HCT116 (cell line): Measurements from ENCODE around the gene SNAI1.

Experiments used
- ATF3 ChIP-seq: IDR thresholded peaks from 2 replicates; pipeline ENCODE4 v1.6.1; 2012
- CEBPB ChIP-seq: IDR thresholded peaks from 2 replicates; pipeline ENCODE4 v1.6.1; 2012; ENCODE audit warnings: low read depth
- CTCF ChIP-seq, 3 experiments: fragments of 200-600 bp in 1 of 3; sonication (generic) in 1 of 3; IDR thresholded peaks in 2 of 3; conservative IDR thresholded peaks in 1 of 3; 2 replicates each; pipeline ENCODE4 v1.5.1; 2012 to 2017; ENCODE audit warnings: low read depth in 2 of 3, low read length in 2 of 3, antibody characterized with exemption in 1 of 3, borderline replicate concordance in 1 of 3, control low read depth in 1 of 3, mild to moderate bottlenecking in 1 of 3, mixed read lengths in 1 of 3, mixed run types in 1 of 3, moderate library complexity in 1 of 3; ENCODE audit not compliant: insufficient read depth in 1 of 3
- EGR1 ChIP-seq: IDR thresholded peaks from 2 replicates; pipeline ENCODE4 v1.6.1; 2012; ENCODE audit warnings: low read depth
- ELF1 ChIP-seq: IDR thresholded peaks from 2 replicates; pipeline ENCODE4 v1.6.1; 2012; ENCODE audit warnings: low read depth, borderline replicate concordance
- EZH2 ChIP-seq: fragments of 200-600 bp; sonication (generic); IDR thresholded peaks from 2 replicates; pipeline ENCODE4 v1.6.1; 2017; ENCODE audit warnings: antibody characterized with exemption, mixed run types
- POLR2A ChIP-seq: IDR thresholded peaks from 2 replicates; pipeline ENCODE4 v1.7.0; 2011; ENCODE audit warnings: borderline replicate concordance; ENCODE audit not compliant: insufficient read depth, insufficient read length; ENCODE audit errors: extremely low read depth
- RAD21 ChIP-seq: IDR thresholded peaks from 2 replicates; pipeline ENCODE4 v1.6.1; 2012; ENCODE audit warnings: low read depth, mild to moderate bottlenecking
- REST ChIP-seq: IDR thresholded peaks from 2 replicates; pipeline ENCODE4 v1.6.1; 2012; ENCODE audit warnings: low read depth
- SIN3A ChIP-seq: IDR thresholded peaks from 2 replicates; pipeline ENCODE4 v1.6.1; 2012; ENCODE audit warnings: low read depth
- TCF7L2 ChIP-seq: IDR thresholded peaks from 2 replicates; pipeline ENCODE4 v1.7.0; 2011; ENCODE audit warnings: borderline replicate concordance, inconsistent platforms; ENCODE audit not compliant: insufficient read depth, insufficient read length; ENCODE audit errors: extremely low read depth
- ZBTB33 ChIP-seq: IDR thresholded peaks from 2 replicates; pipeline ENCODE4 v1.6.1; 2011; ENCODE audit warnings: mild to moderate bottlenecking, low read length, moderate library complexity; ENCODE audit not compliant: insufficient replicate concordance; ENCODE audit errors: extremely low read depth
- ZNF274 ChIP-seq: fragments of 200-500 bp; sonication (Bioruptor generic); IDR thresholded peaks from 2 replicates; pipeline ENCODE4 v1.6.1; 2014; ENCODE audit warnings: mild to moderate bottlenecking, low read depth, low read length, inconsistent platforms

- TF ChIP-seq ZBTB33 = no peak
- no peak for TF ChIP-seq RAD21
- no peak for TF ChIP-seq CTCF (IDR thresholded peaks at IDR 0.05 in 2 of 3, conservative IDR thresholded peaks at IDR 0.05 in 1 of 3; ENCODE audit: borderline replicate concordance in 1 of 3, insufficient read depth in 1 of 3, low read depth in 2 of 3, low read length in 2 of 3)
- no peak for TF ChIP-seq CEBPB
- no peak for TF ChIP-seq POLR2A
- TF ChIP-seq EGR1 = no peak
- no peak for TF ChIP-seq ATF3
- no peak for TF ChIP-seq ZNF274
- no peak for TF ChIP-seq REST
- no peak for TF ChIP-seq TCF7L2
- TF ChIP-seq ELF1 = no peak
- no peak for TF ChIP-seq SIN3A
- no peak for TF ChIP-seq EZH2
These were observed 19.1 kb downstream of the SNAI1 start for GRCh38 chr20:50001784-50002311.
